Chondrocyte (in vitro differentiated cells): ENCODE results near the gene PCAT7. TPM values are rescaled to one million over a fixed set of nuclear protein-coding genes. Genes with fewer than 3 reads are reported as not detected.

Source experiments
- DNase-seq: peaks from one replicate; pipeline ENCODE4 v3.0.0; 2021; ENCODE audit warnings: mixed read lengths, low spot score
- H3K27ac Mint-ChIP-seq: one replicate; pipeline ENCODE4 v1.8.0; 2021; ENCODE audit warnings: mild to moderate bottlenecking, moderate library complexity, mixed read lengths; ENCODE audit not compliant: unreplicated experiment
- H3K27me3 Mint-ChIP-seq: 2 replicates; pipeline ENCODE4 v1.8.0; 2021; ENCODE audit warnings: low read depth, mixed read lengths
- H3K36me3 Mint-ChIP-seq: 2 replicates; pipeline ENCODE4 v1.8.0; 2021; ENCODE audit warnings: low read depth, mixed read lengths
- H3K4me1 Mint-ChIP-seq: 2 replicates; pipeline ENCODE4 v1.8.0; 2021; ENCODE audit warnings: low read depth, mild to moderate bottlenecking, mixed read lengths
- H3K4me3 Mint-ChIP-seq: one replicate; pipeline ENCODE4 v1.8.0; 2021; ENCODE audit warnings: mild to moderate bottlenecking, moderate library complexity, mixed read lengths; ENCODE audit not compliant: unreplicated experiment
- H3K9me3 Mint-ChIP-seq: 2 replicates; pipeline ENCODE4 v1.8.0; 2021; ENCODE audit warnings: low read depth, mixed read lengths
- CTCF ChIP-seq: fragments of 200-600 bp; sonication (generic); IDR thresholded peaks from 2 replicates; pipeline ENCODE4 v1.5.0; 2021; ENCODE audit warnings: antibody characterized with exemption, mild to moderate bottlenecking, moderate library complexity
- total RNA-seq: library from RNA; stranded (reverse); gene quantifications from 3 replicates; pipeline ENCODE4 v1.2.1, GENCODE V29; 2021

Gene PCAT7
- total RNA-seq, 1 donor from 2014 or later, result 8.1 TPM

GRCh38 chr9:94593459-94594345, 38.8 kb downstream of the PCAT7 start, which contains the start of gene FBP2:
FBP2 (minus strand) TSS chr9:94593824; CDS start chr9:94593726, 98 bp downstream.
- peaks cover 10% of the 10 kb centered on the region for H3K27me3 Mint-ChIP-seq
- no peak within 1 kb of the TSS for H3K4me3 Mint-ChIP-seq
- no peaks in the 10 kb centered on the region for H3K36me3 Mint-ChIP-seq
- H3K4me1 Mint-ChIP-seq, result no peaks in the 10 kb centered on the region
- no peaks in the 10 kb centered on the region for H3K9me3 Mint-ChIP-seq
- no peak for DNase-seq
- no peak within 1 kb of the TSS for H3K27ac Mint-ChIP-seq
- TF ChIP-seq CTCF, result no peak

- DNase-seq, result no peak
- H3K27ac Mint-ChIP-seq, result no peak overlapping the region
- no peaks in the 10 kb centered on the region for H3K36me3 Mint-ChIP-seq
- H3K27me3 Mint-ChIP-seq, result peaks cover 13% of the 10 kb centered on the region
- H3K9me3 Mint-ChIP-seq, result no peaks in the 10 kb centered on the region
- no peak overlapping the region for H3K4me3 Mint-ChIP-seq
- TF ChIP-seq CTCF, result no peak
- H3K4me1 Mint-ChIP-seq, result peaks cover 10% of the 10 kb centered on the region
Measured at GRCh38 chr9:94599102-94599501, 44.2 kb downstream of the PCAT7 start.

- no peak for DNase-seq
- Mint-ChIP-seq H3K9me3 (no peaks in the 10 kb centered on the region), H3K27me3 (peaks cover 23% of the 10 kb centered on the region), H3K36me3 (no peaks in the 10 kb centered on the region), H3K27ac (no peak overlapping the region), H3K4me1 (peaks cover 10% of the 10 kb centered on the region), H3K4me3 (no peak overlapping the region)
- TF ChIP-seq CTCF, result no peak
Measured at GRCh38 chr9:94600258-94600657, 45.4 kb downstream of the PCAT7 start.

- Mint-ChIP-seq H3K27ac (no peak overlapping the region), H3K4me1 (peaks cover 10% of the 10 kb centered on the region)
- TF ChIP-seq CTCF, result no peak
Measured at GRCh38 chr9:94600715-94601114, 45.8 kb downstream of the PCAT7 start.

GRCh38 chr9:94602666-94603065, 47.8 kb downstream of the PCAT7 start:
- H3K4me3 Mint-ChIP-seq, result no peak overlapping the region
- DNase-seq, result no peak
- H3K27ac Mint-ChIP-seq, result no peak overlapping the region
- H3K9me3 Mint-ChIP-seq, result no peaks in the 10 kb centered on the region
- no peaks in the 10 kb centered on the region for H3K36me3 Mint-ChIP-seq
- peaks cover 33% of the 10 kb centered on the region for H3K27me3 Mint-ChIP-seq
- peaks cover 10% of the 10 kb centered on the region for H3K4me1 Mint-ChIP-seq
- no peak for TF ChIP-seq CTCF

More at GRCh38 chr9:94600715-94601114, 45.8 kb downstream of the PCAT7 start:
- no peak for DNase-seq
- peaks cover 27% of the 10 kb centered on the region for H3K27me3 Mint-ChIP-seq
- no peaks in the 10 kb centered on the region for H3K36me3 Mint-ChIP-seq
- H3K4me3 Mint-ChIP-seq, result no peak overlapping the region
- no peaks in the 10 kb centered on the region for H3K9me3 Mint-ChIP-seq
